HG03571 (cell line): ENCODE data around the gene ANKRD13C.

Source experiments
- ATAC-seq: cut with Tn5 transposase; IDR thresholded peaks from one replicate; pipeline ENCODE4 v1.9.1; 2021; ENCODE audit not compliant: unreplicated experiment

The ANKRD13C gene

GRCh38 chr1:70221238-70222121 lies 133.0 kb downstream of the ANKRD13C start, which contains the start of gene SRSF11:
TSS of gene SRSF11 (plus strand) at chr1:70221380. CDS start at chr1:70221637, 257 bp downstream.
- ATAC-seq: peak; percentile 98

GRCh38 chr1:70220517-70221237 lies 133.8 kb downstream of the ANKRD13C start:
- peak; percentile 2 for ATAC-seq

- no peak for ATAC-seq
Measured at GRCh38 chr1:70220015-70220414, 134.5 kb downstream of the ANKRD13C start.

- no peak for ATAC-seq
Measured at GRCh38 chr1:70211541-70211940, 143.0 kb downstream of the ANKRD13C start.

- no peak for ATAC-seq
Measured at GRCh38 chr1:70210820-70211219, 143.7 kb downstream of the ANKRD13C start.
